Activated T-helper 1 cell treated with anti-CD3 and anti-CD28 coated beads, Interleukin-2, amount 50 U/mL, for 16 hours (primary cell): ENCODE results near the gene CPA2.
"Not testable (repeated sequence)": the region's sequence is repeated elsewhere in the genome, so short reads cannot be mapped to it uniquely, and the experiment has no call there.

Experiments
- DNase-seq, 2 donors: peaks; one replicate each; pipeline ENCODE4 v3.0.0-alpha.2; 2020; ENCODE audit warnings: low read depth in 1 of 2, low spot score in 1 of 2

Gene CPA2

DNA sequence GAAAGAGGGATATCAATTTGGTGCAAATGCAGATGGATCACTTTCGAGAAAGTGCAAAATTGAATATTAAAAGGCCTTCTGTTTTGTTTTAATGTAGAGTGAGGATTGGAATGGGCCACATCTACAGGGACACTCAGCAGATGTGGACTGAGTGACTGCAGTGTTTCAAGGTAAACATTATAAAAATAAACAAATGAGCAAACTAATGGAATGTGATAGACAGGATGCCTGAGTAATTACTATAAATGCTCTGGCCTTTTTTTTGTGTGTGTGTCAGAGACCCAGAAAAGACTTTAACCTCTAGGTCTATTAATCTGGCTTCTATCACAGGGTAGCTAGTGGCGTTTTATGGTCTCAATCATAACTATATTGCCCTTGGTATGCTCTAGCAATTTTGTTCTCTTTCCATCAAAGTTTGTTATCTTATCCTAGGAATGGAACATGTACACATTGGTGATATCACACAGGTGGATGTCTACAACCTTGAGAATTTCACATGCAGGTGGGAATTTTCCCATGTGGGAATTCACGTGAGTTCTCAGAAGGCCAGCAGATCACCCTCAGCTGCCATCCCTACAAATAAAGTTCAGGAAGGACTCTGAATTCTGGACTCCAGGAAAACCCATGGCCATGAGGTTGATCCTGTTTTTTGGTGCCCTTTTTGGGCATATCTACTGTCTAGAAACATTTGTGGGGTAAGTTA, at the start of gene CPA2:
TSS of gene CPA2 (plus strand) at position 606 of the 703 bp plus-strand sequence. CDS start at position 625, 19 bp downstream.
- no peak for DNase-seq

DNA sequence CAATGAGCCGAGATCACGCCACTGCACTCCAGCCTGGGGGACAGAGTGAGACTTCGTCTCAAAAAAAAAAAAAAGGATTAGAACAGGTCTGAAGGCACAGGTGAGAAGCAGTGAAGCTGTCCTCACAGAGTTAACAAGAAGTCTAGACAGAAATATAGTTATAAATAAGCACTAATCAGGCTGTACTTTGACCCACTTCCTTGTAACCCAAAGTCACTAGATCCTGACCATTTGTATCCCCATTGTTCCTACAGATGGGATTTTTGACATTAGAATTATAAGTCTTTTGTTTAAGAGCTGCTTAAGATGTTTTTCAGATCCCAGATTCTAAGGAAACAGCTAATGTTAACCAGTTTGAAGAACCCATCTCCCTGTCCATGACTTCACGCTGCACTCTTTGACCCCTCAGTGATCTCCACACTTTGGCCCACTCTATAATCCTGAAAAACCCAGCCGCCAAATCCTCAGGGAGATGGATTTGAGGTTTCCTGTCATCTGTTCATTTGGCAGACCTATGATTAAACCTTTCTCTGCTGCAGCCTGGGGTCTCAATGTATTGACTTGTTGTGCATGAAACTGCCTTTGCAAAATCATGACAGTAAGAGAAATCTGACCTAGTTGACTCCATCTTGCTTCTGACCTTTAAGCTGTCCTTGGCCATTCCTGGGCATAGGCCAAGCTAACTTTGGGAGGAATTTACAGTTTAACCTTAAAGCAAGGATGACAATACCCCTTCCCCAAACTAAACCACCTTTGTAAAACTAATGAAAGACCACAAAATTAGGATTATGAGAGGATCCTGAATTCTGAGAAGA, 47.6 kb upstream of the CPA2 start:
- DNase-seq = no peak

DNA sequence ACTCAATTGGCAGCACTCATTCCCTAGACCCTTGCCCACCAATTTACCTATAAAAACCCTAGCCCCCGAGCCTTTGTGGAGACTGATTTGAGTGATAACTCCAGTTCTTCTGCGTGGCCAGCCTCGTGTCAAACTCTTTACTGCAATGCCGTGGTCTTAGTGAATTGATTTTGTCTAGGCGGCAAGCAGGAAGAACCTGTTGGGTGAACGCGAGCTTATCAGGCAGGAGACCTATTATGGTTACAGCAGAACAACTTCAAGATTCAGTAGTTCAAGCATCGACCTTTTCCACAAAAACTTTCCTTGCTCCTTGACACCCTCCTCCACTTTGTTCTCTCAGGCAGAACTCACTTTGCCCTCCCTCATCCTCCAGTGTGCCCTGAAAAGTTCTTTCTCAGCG, 46.8 kb upstream of the CPA2 start:
- no peak for DNase-seq

DNA sequence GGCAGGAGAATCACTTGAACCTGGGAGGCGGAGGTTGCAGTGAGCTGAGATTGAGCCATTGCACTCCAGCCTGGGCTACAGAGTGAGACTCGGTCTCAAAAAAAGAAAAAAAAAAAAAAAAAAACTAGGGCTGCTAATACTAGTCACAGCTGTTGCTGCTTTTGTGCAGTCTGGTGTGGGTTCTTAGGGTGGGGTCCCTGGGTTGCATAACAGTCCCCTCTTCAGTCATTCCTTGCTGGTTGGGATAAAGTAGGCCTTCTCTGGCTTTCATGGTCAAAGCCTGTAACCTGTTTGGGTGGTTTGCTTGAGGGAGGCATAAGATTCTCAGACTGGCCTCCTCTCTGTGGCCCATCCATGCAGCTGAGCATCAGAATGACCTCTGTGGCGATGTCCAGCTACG, 44.9 kb upstream of the CPA2 start:
- DNase-seq = no peak

DNA sequence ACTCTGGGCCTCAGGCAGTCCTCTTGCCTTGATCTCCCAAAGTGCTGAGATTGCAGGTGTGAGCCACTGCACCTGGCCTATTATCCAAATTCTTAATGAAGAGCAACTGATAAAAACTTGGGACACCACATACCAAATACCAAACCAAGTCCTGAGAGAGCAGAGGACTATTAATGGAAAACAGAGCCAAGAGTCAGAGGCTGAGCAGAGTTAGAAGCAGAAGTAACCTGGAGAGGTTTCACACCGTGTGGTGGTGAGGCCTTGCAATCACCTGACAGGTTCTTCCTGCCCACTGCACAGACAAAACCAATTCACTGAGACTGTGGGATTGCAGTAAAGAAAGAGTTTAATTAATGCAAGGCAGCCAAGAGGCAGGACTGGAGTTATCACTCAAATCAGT, 43.0 kb upstream of the CPA2 start:
- DNase-seq = no peak

DNA sequence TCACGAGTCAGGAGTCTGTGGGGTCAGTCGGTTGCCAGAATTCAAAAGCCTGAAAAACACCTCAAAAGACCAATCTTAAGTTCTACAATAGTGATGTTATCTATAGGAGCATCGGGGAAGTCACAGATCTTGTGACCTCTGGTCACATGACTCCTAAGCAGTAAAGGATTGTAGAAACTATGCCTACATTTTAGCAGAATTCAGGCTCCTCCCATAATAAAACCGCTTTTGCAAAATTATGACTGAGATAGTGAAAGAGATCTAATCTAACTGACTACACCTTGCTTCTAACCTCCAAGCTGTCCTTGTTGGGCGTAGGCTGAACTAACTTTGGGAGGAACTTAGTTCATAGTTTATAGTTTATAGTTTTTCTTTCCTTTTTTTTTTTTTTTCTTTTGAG, 42.5 kb upstream of the CPA2 start:
- no peak for DNase-seq

DNA sequence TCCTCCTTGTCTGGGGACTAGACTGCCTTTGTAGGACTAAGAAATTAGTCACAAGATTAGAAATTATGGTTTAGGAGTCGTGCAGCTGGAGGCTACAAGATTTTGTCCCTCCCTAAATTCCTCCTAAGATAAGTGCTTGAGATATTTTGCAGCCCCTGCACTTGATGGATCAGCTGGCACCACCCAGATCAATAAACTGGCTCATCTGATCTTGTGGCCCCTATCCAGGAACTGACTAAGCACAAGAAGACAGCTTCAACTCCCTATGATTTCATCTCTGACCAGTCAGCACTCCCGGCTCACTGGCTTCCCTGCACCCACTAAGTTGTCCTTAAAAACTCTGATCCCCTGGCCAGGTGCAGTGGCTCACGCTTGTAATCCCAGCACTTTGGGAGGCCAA, 41.7 kb upstream of the CPA2 start:
- not testable (repeated sequence) for DNase-seq

DNA sequence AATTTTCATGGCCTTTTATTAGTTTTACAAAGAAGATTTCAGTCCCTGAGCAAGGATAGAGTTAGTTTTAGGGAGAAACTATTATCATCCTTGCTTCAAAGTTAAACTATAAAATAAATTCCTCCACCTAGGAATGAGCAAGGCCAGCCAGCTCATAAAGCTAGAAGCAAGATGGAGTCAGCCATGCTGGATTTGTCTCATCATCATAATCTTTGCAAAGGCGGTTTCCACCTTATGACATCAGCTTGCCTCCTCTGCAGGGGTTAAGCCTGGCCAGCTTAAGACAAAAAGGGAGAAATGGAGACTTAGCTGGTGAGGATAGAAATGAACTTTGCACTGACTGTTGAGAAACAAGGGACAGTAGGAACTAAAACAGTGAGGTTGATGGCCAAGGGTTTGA, 40.3 kb upstream of the CPA2 start:
- no peak for DNase-seq

DNA sequence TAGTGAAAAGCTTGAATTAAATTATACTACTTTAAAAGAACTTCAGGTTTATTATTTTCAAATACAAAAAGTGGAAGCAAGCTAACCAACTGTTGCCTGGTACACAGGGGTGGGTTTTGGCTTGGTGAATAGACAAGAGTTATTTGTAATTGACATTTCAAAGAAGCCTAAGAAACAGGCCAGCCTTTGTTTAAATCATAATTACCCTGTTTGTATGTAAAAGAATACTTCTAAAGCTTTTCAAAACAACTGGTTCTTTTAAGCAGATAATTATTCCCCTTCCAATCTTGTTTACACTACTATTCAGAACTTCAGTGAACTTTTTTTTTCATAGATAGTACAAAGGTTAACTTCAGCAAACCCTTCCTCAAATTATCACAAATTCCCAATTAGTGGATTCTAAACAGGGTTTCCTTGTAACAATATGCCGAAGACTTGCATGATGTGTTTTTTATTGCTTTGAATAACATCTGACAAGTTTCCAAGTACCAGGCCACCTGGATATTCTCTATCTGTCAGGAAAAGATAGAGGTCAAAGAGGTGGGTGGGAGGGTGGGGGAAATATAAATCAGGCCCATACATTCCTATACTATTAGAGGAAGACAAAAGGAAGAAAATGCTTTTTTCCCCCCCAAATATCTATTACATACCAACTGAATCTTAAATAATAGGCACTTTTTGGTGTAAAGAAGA, 38.6 kb upstream of the CPA2 start:
- no peak for DNase-seq

DNA sequence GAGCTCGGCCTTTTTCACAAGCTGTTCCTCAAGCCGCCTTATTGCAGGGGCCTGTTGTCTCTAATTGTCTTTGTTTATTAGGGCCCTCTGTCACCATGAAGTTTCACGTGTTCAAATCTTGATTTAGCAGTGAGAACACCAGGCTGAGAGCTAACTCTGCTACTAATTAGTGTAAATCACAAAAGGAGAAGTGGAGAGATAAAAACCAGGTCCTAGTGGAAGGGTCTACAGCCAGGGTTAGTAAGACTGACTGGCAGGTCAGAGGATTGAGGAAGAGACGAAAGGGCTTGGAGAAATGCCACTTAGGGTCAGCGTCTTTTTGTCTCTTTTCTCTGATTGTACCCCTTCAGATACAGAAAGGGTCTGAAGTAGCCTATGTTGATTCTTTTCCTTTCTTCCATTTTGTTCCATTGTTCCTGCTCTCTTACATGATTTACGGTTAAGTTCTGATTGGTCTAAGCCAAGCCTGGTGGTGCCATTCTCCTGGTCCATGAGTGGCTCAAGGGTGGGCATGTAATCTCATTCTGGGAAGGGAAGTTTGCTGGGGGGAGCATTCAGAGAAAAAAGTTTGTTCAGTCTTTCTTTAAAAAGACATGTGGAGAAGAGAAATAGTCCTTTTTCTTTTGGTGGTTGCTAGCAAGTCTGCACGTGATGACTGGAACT, 37.7 kb upstream of the CPA2 start:
- DNase-seq = no peak

DNA sequence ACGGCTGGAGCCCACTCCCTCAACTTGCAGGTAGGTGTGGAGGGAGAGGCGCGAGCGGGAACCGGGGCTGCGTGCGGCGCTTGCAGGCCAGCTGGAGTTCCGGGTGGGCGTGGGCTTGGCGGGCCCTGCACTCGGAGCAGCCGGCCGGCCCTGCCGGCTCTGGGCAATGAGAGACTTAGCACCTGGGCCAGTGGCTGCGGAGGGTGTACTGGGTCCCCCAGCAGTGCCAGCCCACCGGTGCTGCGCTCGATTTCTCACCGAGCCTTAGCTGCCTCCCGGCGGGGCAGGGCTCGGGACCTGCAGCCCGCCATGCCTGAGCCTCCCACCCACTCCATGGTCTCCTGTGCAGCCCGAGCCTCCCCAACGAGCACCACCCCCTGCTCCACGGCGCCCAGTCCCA, 36.7 kb upstream of the CPA2 start:
- not testable (repeated sequence) for DNase-seq

DNA sequence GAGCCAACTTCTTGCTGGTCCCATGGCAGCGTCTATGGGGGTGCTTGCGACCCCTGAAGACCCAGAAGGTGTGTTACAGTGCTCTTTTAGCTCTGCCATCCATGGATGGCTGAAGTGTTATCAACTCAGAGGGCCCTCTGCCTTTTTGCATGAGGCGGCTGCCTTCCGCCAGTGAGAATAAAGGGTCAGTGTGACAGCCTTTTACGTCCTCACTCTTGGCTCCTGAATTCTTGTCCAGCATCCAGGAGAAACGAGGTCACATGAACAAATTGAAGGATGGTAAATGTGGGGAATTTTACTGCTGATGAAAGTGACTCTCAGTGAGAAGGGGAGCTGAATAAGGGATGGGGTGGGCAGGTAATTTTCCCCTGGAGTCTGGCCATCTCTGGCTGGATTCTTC, 34.9 kb upstream of the CPA2 start:
- no peak for DNase-seq

DNA sequence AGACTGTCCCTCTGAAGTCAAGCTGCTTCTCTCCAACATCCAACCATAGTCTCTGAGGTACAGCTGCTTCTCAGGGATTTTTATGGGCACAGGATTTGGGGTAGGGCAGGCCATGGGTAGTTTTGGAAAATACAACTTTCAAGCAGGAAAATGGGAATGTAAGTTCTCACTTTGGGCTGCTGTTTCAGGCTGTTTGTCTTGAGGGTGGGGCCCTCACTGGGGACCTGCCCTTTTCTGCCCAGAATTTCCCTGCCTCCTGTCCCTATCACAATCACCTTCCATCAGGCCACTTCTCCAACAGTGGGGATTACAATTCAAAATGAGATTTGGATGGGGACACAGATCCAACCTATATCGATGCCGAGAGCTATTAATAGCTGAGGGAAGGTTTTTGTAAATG, 34.5 kb upstream of the CPA2 start:
- DNase-seq = no peak

DNA sequence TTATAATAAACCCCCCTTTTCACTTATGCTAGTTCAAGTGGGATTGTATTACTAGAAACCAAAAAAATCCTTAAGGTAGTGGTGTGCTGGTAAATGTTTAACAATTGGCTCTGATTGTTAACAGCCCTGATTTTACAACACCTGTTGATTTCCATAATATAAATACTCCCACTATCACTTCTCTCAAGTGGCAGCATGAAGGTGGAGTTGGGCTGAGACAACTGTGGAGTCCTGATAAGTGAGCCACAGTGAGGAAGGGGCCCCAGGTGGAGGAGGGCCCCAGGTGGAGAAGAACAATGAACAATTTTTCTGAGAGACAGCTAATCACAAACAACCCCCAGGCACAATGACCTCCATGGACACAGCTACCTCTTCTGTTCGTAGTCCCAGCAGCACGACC, 32.6 kb upstream of the CPA2 start:
- DNase-seq = no peak

DNA sequence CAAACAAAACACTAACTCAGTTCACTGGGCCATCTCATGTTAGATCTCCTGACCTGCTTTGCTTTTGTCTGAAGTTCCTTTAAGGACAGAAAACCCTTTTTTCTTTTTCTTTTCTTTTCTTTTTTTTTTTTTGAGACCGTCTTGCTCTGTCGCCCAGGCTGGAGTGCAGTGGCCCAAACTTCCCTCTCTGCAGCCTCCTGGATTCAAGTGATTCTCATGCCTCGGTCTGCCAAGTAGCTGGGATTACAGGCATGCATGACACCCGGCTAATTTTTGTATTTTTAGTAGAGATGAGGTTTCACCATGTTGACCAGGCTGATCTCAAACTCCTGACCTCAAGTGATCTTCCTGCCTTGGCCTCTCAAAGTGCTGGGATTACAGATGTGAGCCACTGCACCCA, 30.3 kb upstream of the CPA2 start:
- not testable (repeated sequence) for DNase-seq

DNA sequence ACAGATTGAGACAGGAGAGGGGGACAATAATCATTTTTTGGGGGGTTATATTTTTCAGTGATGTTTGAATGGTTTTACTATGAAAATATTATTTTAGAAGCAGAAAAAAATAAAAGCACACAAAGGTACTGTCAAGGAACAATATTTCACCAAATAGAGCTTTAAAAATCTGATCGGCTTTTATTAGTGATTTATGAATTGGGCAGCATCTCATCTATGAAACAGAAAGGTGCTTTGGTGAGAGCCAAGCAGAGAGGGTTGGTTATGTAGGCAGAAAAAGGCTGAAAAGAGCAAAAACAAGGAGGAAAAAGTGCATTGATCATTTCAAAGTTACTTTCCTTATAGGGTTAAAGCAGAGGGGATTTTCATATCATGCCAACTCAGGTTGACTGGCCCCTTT, 26.4 kb upstream of the CPA2 start:
- DNase-seq = no peak

DNA sequence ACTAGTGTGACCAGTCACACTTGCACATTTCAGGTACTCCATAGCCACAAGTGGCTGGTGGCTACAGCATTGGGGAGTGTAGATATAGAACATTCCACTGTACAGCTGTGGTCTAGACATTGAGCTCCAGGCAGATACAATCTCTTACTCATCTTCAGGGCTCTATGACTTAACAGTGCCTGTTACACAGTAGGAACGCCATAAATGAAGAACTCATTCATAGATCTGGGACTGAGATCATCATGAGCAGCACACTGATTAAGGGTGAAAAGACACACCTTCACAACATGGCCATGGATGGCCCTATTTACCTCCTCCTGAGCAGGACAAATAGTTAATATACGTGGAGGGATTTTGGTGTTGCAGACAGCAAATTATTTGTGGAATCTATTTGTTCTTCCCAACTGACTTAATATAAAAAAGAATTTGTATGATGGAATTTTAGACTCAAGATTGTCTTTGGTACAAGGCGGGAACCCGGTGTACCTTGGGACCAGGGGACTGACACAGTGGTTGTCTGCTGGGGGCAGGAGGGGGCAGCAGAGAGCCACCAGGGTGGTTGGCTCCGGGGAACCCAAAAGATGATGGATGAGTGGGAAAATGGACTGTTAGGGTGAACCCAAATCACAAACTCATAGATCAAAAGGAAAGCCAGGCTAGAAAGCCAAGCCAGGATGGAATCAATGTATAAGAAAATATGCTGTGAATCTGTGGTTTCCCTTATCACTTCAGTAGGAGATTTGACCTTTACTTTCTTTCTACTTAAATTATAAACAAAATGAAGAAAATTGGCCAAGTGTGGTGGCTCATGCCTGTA, 24.3 kb upstream of the CPA2 start:
- DNase-seq = peak in 1 of 2 donors; percentile 20

DNA sequence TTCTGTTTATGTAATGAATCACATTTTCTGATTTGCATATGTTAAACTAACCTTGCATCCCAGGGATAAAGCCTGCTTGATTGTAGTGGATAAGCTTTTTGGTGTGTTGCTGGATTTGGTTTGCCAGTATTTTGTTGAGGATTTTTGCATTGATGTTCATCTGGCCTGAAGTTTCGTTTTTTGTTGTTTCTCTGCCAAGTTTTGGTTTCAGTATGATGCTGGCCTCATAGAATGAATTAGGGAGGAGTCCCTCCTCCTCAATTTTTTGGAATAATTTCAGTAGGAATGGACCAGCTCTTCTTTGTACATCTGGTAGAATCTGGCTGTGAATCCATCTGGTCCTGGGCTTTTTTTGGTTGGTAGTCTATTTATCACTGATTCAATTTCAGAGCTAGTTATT, 23.2 kb upstream of the CPA2 start:
- DNase-seq = not testable (repeated sequence)

DNA sequence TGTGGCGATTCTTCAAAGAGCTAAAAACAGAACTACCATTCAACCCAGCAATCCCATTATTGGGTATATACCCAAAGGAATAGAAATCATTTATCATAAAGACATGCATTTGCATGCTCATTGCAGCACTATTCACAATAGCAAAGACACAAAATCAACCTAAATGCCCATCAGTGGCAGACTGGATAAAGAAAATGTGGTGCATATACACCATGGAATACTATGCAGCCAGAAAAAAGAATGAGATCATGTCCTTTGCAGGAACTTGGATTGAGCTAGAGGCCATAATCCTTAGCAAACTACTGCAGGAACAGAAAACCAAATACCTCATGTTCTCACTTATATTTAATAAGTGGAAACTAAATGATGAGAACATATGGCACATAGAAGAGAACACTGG, 20.2 kb upstream of the CPA2 start:
- not testable (repeated sequence) for DNase-seq

DNA sequence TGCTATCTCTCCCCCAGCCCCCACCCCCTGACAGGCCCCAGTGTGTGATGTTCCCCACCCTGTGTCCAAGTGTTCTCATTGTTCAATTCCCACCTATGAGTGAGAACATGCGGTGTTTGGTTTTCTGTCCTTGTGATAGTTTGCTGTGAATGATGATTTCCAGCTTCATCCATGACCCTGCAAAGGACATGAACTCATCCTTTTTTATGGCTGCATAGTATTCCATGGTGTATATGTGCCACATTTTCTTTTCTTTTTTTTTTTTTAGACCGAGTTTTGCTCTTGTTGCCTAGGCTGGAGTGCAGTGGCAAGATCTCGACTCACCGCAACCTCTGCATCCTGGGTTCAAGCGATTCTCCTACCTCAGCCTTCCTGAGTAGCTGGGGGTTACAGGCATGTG, 17.8 kb upstream of the CPA2 start:
- DNase-seq = not testable (repeated sequence)

DNA sequence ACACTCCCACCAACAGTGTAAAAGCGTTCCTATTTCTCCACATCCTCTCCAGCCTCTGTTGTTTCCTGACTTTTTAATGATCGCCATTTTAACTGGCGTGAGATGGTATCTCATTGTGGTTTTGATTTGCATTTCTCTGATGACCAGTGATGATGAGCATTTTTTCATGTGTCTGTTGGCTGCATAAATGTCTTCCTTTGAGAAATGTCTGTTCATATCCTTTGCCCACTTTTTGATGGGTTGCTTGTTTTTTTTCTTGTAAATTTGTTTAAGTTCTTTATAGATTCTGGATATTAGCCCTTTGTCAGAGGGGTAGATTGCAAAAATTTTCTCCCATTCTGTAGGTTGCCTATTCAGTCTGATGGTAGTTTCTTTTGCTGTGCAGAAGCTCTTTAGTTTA, 17.0 kb upstream of the CPA2 start:
- DNase-seq = not testable (repeated sequence)
